ENCODE data around the gene RAB8B. TPM values are rescaled to one million over a fixed set of nuclear protein-coding genes. Genes with fewer than 3 reads are reported as not detected.

Gene RAB8B
- total RNA-seq, 1 donor from 2014 or later: 93.1 TPM

- POLR2A ChIA-PET: interaction anchor here (0.6 to 2.0 kb wide), 5 partner anchors 8 to 89 kb away, joined by 3 to 23 read pairs (median 4); partner anchors contain the start of gene APH1B
- TF ChIP-seq, protein P1, sequence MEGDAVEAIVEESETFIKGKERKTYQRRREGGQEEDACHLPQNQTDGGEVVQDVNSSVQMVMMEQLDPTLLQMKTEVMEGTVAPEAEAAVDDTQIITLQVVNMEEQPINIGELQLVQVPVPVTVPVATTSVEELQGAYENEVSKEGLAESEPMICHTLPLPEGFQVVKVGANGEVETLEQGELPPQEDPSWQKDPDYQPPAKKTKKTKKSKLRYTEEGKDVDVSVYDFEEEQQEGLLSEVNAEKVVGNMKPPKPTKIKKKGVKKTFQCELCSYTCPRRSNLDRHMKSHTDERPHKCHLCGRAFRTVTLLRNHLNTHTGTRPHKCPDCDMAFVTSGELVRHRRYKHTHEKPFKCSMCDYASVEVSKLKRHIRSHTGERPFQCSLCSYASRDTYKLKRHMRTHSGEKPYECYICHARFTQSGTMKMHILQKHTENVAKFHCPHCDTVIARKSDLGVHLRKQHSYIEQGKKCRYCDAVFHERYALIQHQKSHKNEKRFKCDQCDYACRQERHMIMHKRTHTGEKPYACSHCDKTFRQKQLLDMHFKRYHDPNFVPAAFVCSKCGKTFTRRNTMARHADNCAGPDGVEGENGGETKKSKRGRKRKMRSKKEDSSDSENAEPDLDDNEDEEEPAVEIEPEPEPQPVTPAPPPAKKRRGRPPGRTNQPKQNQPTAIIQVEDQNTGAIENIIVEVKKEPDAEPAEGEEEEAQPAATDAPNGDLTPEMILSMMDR (IDR thresholded peaks at IDR 0.05): no peak
- intact Hi-C loops (cut with micrococcal nuclease): loop anchor here (2.0 kb wide), 2 partner anchors 140 to 286 kb away; no protein-coding TSS in a partner anchor
- peaks cover 22% of the 10 kb centered on the region for H3K36me3 Mint-ChIP-seq (ENCODE audit: low read depth)
- H3K27ac Mint-ChIP-seq: peak overlapping the region; percentile 93
- no peaks in the 10 kb centered on the region for H3K27me3 Mint-ChIP-seq
- H3K4me3 Mint-ChIP-seq: peak overlapping the region; percentile 96
- peaks cover 49% of the 10 kb centered on the region for H3K4me1 Mint-ChIP-seq
- ATAC-seq (ENCODE audit: low read depth) (no peak), DNase-seq (no peak)
- CTCF ChIA-PET: interaction anchor here (0.8 kb wide), 1 partner anchor 31 kb away, joined by 3 read pairs; the partner anchor contains the start of gene RPS27L
- H3K9me3 Mint-ChIP-seq: no peaks in the 10 kb centered on the region
These were observed 1.0 kb upstream of the RAB8B start for GRCh38 chr15:63188247-63188925.

- Mint-ChIP-seq H3K27me3 (no peaks in the 10 kb centered on the region), H3K9me3 (no peaks in the 10 kb centered on the region), H3K4me1 (peaks cover 67% of the 10 kb centered on the region), H3K36me3 (ENCODE audit: low read depth) (peaks cover 22% of the 10 kb centered on the region), H3K4me3 (peak overlapping the region; percentile 96), H3K27ac (peak overlapping the region; percentile 95)
- ATAC-seq (ENCODE audit: low read depth) (peak; percentile 1), DNase-seq (no peak)
- intact Hi-C loops (cut with micrococcal nuclease): loop anchor here (1.0 to 10.0 kb wide), 8 partner anchors 33 to 1705 kb away; partner anchors contain the start of genes APH1B, LACTB, RPS27L and USP3
- POLR2A ChIA-PET: interaction anchor here (0.8 to 4.7 kb wide), 11 partner anchors 14 to 903 kb away, joined by 4 to 37 read pairs (median 10); partner anchors contain the start of genes APH1B, CIAO2A, LACTB and RPS27L
- TF ChIP-seq, protein P1 (IDR thresholded peaks at IDR 0.05): no peak
- CTCF ChIA-PET: interaction anchor here (1.7 kb wide), 1 partner anchor 42 kb away, joined by 4 read pairs; no protein-coding TSS in a partner anchor
These were observed 749 bp downstream of the RAB8B start for GRCh38 chr15:63189941-63190768.

- POLR2A ChIA-PET: interaction anchor here (0.5 to 4.7 kb wide), 14 partner anchors 9 to 1862 kb away, joined by 3 to 37 read pairs (median 6); partner anchors contain the start of genes APH1B, CIAO2A, LACTB and RPS27L
- DNase-seq: no peak
- H3K27ac Mint-ChIP-seq: peak overlapping the region; percentile 95
- intact Hi-C loops (cut with micrococcal nuclease): loop anchor here (5.0 to 10.0 kb wide), 2 partner anchors 41 to 1704 kb away; no protein-coding TSS in a partner anchor
- peaks cover 22% of the 10 kb centered on the region for H3K36me3 Mint-ChIP-seq (ENCODE audit: low read depth)
- H3K9me3 Mint-ChIP-seq: no peaks in the 10 kb centered on the region
- no peak for ATAC-seq (ENCODE audit: low read depth)
- no peaks in the 10 kb centered on the region for H3K27me3 Mint-ChIP-seq
- peak overlapping the region; percentile 96 for H3K4me3 Mint-ChIP-seq
- CTCF ChIA-PET: interaction anchor here (0.9 to 1.7 kb wide), 5 partner anchors 11 to 143 kb away, joined by 3 to 4 read pairs (median 4); partner anchors contain the start of gene RPS27L
- peaks cover 75% of the 10 kb centered on the region for H3K4me1 Mint-ChIP-seq
- TF ChIP-seq, protein P1 (IDR thresholded peaks at IDR 0.05): no peak
These were observed 1.6 kb downstream of the RAB8B start for GRCh38 chr15:63190769-63191649.

DNA sequence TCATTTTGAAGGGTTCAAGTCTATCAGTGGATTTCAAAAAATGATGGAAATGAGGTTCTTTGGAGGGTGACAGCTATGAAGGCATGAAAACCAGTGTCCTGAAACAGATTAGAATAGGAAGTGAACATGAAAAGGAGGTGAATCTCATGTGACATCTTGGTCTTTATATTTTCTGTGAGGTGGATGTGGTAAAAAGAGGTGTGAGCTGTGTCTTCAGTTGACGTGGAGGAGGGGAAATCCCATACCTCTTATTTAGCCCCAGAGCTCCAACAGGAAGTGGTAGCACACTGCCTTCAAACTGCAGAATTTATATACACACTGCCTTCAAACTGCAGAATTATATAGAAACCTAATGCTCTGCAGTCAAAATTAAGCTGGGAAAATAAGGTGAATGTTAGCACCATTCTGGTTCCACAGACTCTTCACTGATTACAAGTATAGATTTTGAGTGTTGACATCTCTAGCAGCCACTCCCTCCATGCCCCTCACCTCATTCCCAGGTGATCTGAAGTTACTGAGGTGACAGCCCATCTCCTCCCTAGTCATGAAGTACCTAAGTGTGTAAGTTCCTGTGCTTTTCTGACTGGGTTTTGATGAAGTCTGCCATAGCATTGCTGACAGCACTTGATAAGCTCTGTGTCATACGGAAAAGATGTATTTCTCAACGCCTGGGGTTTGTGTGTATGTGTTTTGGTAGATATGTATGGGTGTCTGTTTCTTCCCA lies 2.7 kb downstream of the RAB8B start:
- intact Hi-C loops (cut with micrococcal nuclease): loop anchor here (1.0 to 10.0 kb wide), 5 partner anchors 11 to 1703 kb away; no protein-coding TSS in a partner anchor
- Mint-ChIP-seq H3K4me3 (peak overlapping the region; percentile 96), H3K9me3 (no peaks in the 10 kb centered on the region), H3K36me3 (ENCODE audit: low read depth) (peaks cover 22% of the 10 kb centered on the region), H3K27ac (peak overlapping the region; percentile 95), H3K27me3 (no peaks in the 10 kb centered on the region), H3K4me1 (peaks cover 80% of the 10 kb centered on the region)
- ATAC-seq (ENCODE audit: low read depth) (peak; percentile 54), DNase-seq (no peak)
- POLR2A ChIA-PET: interaction anchor here (0.5 to 4.7 kb wide), 16 partner anchors 8 to 1861 kb away, joined by 3 to 37 read pairs (median 6); partner anchors contain the start of genes APH1B, CIAO2A, LACTB and RPS27L
- TF ChIP-seq, protein P1 (IDR thresholded peaks at IDR 0.05): no peak
- CTCF ChIA-PET: interaction anchor here (0.9 to 1.7 kb wide), 5 partner anchors 10 to 97 kb away, joined by 3 to 4 read pairs (median 3); partner anchors contain the start of gene RPS27L
